ENCODE measurements around the gene BLTP3B. TPM values are rescaled to one million over a fixed set of nuclear protein-coding genes. Genes with fewer than 3 reads are reported as not detected.

BLTP3B gene
- total RNA-seq, 1 donor from 2014 or later: 11.0 TPM

- Histone ChIP-seq H3K36me3 (ENCODE audit: control insufficient read depth, insufficient read depth, low read length) (no peaks in the 10 kb centered on the region), H3K4me3 (ENCODE audit: low read depth, low read length) (no peak overlapping the region), H3K27me3 (ENCODE audit: control insufficient read depth, insufficient read depth, low read length) (no peaks in the 10 kb centered on the region)
- DNase-seq (ENCODE audit: low read depth): no peak
- no peak for TF ChIP-seq CTCF (IDR thresholded peaks at IDR 0.05; ENCODE audit: insufficient read depth, low read length, poor library complexity, severe bottlenecking)
These were observed 22.3 kb downstream of the BLTP3B start for GRCh38 chr12:100120355-100120754.

GRCh38 chr12:100115291-100115690 lies 27.4 kb downstream of the BLTP3B start:
- DNase-seq (ENCODE audit: low read depth): no peak
- H3K4me3 ChIP-seq (ENCODE audit: low read depth, low read length): no peak overlapping the region
- H3K27me3 ChIP-seq (ENCODE audit: control insufficient read depth, insufficient read depth, low read length): no peaks in the 10 kb centered on the region
- no peaks in the 10 kb centered on the region for H3K36me3 ChIP-seq (ENCODE audit: control insufficient read depth, insufficient read depth, low read length)
- TF ChIP-seq CTCF (IDR thresholded peaks at IDR 0.05; ENCODE audit: insufficient read depth, low read length, poor library complexity, severe bottlenecking): no peak

GRCh38 chr12:100114574-100114973 lies 28.1 kb downstream of the BLTP3B start:
- no peak for DNase-seq (ENCODE audit: low read depth)
- TF ChIP-seq CTCF (IDR thresholded peaks at IDR 0.05; ENCODE audit: insufficient read depth, low read length, poor library complexity, severe bottlenecking): no peak
- Histone ChIP-seq H3K4me3 (ENCODE audit: low read depth, low read length) (no peak overlapping the region), H3K27me3 (ENCODE audit: control insufficient read depth, insufficient read depth, low read length) (no peaks in the 10 kb centered on the region), H3K36me3 (ENCODE audit: control insufficient read depth, insufficient read depth, low read length) (no peaks in the 10 kb centered on the region)

GRCh38 chr12:100110276-100110675 lies 32.4 kb downstream of the BLTP3B start:
- no peak for DNase-seq (ENCODE audit: low read depth)
- Histone ChIP-seq H3K27me3 (ENCODE audit: control insufficient read depth, insufficient read depth, low read length) (no peaks in the 10 kb centered on the region), H3K4me3 (ENCODE audit: low read depth, low read length) (no peak overlapping the region), H3K36me3 (ENCODE audit: control insufficient read depth, insufficient read depth, low read length) (no peaks in the 10 kb centered on the region)
- no peak for TF ChIP-seq CTCF (IDR thresholded peaks at IDR 0.05; ENCODE audit: insufficient read depth, low read length, poor library complexity, severe bottlenecking)

- no peak for DNase-seq (ENCODE audit: low read depth)
- Histone ChIP-seq H3K4me3 (ENCODE audit: low read depth, low read length) (no peak overlapping the region), H3K36me3 (ENCODE audit: control insufficient read depth, insufficient read depth, low read length) (no peaks in the 10 kb centered on the region), H3K27me3 (ENCODE audit: control insufficient read depth, insufficient read depth, low read length) (no peaks in the 10 kb centered on the region)
- no peak for TF ChIP-seq CTCF (IDR thresholded peaks at IDR 0.05; ENCODE audit: insufficient read depth, low read length, poor library complexity, severe bottlenecking)
These were observed 35.8 kb downstream of the BLTP3B start for GRCh38 chr12:100106861-100107260.

- Histone ChIP-seq H3K4me3 (ENCODE audit: low read depth, low read length) (no peak overlapping the region), H3K36me3 (ENCODE audit: control insufficient read depth, insufficient read depth, low read length) (no peaks in the 10 kb centered on the region), H3K27me3 (ENCODE audit: control insufficient read depth, insufficient read depth, low read length) (no peaks in the 10 kb centered on the region)
- DNase-seq (ENCODE audit: low read depth): no peak
- no peak for TF ChIP-seq CTCF (IDR thresholded peaks at IDR 0.05; ENCODE audit: insufficient read depth, low read length, poor library complexity, severe bottlenecking)
These were observed 37.0 kb downstream of the BLTP3B start for GRCh38 chr12:100105661-100106060.

Data from kidney epithelial cell (primary cell).